Calu3 (cell line): ENCODE data around the gene TBC1D19. TPM values are rescaled to one million over a fixed set of nuclear protein-coding genes. Genes with fewer than 3 reads are reported as not detected.
"Not testable (repeated sequence)": the region's sequence is repeated elsewhere in the genome, so short reads cannot be mapped to it uniquely, and the experiment has no call there.

Experiments
- BruUV-seq: library from RNA; stranded (reverse); fragments of 400-500 nt; replicated peaks from 2 replicates; lab custom pipeline; 2021; lab: Mats Ljungman, UMichigan
- CTCF ChIA-PET: fragments of 300-600 bp; sonication (Branson Sonifier 250); formaldehyde crosslinking; loops from one replicate; lab custom pipeline; 2022; ENCODE audit warnings: antibody characterized with exemption; lab: Charles Lee
- DNase-seq: peaks from one replicate; pipeline ENCODE4 v3.0.0; 2022
- H3K27ac Mint-ChIP-seq: one replicate; pipeline ENCODE4 v1.8.0; 2022; ENCODE audit warnings: mixed read lengths; ENCODE audit not compliant: unreplicated experiment
- H3K27me3 Mint-ChIP-seq: one replicate; pipeline ENCODE4 v1.8.0; 2022; ENCODE audit warnings: mixed read lengths; ENCODE audit not compliant: unreplicated experiment
- H3K36me3 Mint-ChIP-seq: one replicate; pipeline ENCODE4 v1.8.0; 2022; ENCODE audit warnings: mild to moderate bottlenecking, moderate library complexity, mixed read lengths; ENCODE audit not compliant: insufficient read depth, unreplicated experiment
- H3K4me1 Mint-ChIP-seq: one replicate; pipeline ENCODE4 v1.8.0; 2022; ENCODE audit warnings: mild to moderate bottlenecking, low read depth, mixed read lengths; ENCODE audit not compliant: unreplicated experiment
- H3K4me3 Mint-ChIP-seq: one replicate; pipeline ENCODE4 v1.8.0; 2022; ENCODE audit warnings: mild to moderate bottlenecking, low read depth, moderate library complexity, mixed read lengths; ENCODE audit not compliant: unreplicated experiment
- H3K9me3 Mint-ChIP-seq: one replicate; pipeline ENCODE4 v1.8.0; 2022; ENCODE audit warnings: low read depth, mixed read lengths; ENCODE audit not compliant: unreplicated experiment
- CTCF ChIP-seq: fragments of 200-600 bp; IDR thresholded peaks from one replicate; pipeline ENCODE4 v1.8.0; 2022; ENCODE audit warnings: antibody characterized with exemption; ENCODE audit not compliant: unreplicated experiment
- intact Hi-C: fragments of 100-400 bp; cut with micrococcal nuclease; formaldehyde crosslinking; loops from one replicate; pipeline ENCODE4 v1.10.0; 2022; ENCODE audit not compliant: unreplicated experiment
- total RNA-seq: library from RNA; stranded (reverse); gene quantifications from 2 replicates; pipeline ENCODE4 v1.2.3, GENCODE V29; 2022

The TBC1D19 gene
- total RNA-seq, 1 experiment from 2014 or later, result 5.5 TPM

- CTCF ChIA-PET, result no interaction called here
- DNase-seq, result no peak
Measured at GRCh38 chr4:26589705-26590104, 5.8 kb downstream of the TBC1D19 start.

GRCh38 chr4:26590639-26591038, 6.8 kb downstream of the TBC1D19 start:
- no TSS peak for BruUV-seq
- Mint-ChIP-seq H3K27ac (no peak overlapping the region), H3K9me3 (no peaks in the 10 kb centered on the region), H3K27me3 (no peaks in the 10 kb centered on the region), H3K36me3 (no peaks in the 10 kb centered on the region), H3K4me3 (peak overlapping the region; percentile 26), H3K4me1 (peaks cover 21% of the 10 kb centered on the region)
- CTCF ChIA-PET, result interaction anchor here (1.0 kb wide), 1 partner anchor 22 kb away, joined by 3 read pairs; no protein-coding TSS in a partner anchor
- intact Hi-C loops, result no loop called here
- no peak for TF ChIP-seq CTCF
- DNase-seq, result no peak

More at GRCh38 chr4:26589705-26590104, 5.8 kb downstream of the TBC1D19 start:
- peaks cover 21% of the 10 kb centered on the region for H3K4me1 Mint-ChIP-seq
- H3K36me3 Mint-ChIP-seq, result no peaks in the 10 kb centered on the region
- BruUV-seq, result no TSS peak
- H3K27me3 Mint-ChIP-seq, result no peaks in the 10 kb centered on the region
- no peak overlapping the region for H3K27ac Mint-ChIP-seq
- intact Hi-C loops, result no loop called here
- H3K4me3 Mint-ChIP-seq, result no peak overlapping the region
- no peaks in the 10 kb centered on the region for H3K9me3 Mint-ChIP-seq
- no peak for TF ChIP-seq CTCF

DNA sequence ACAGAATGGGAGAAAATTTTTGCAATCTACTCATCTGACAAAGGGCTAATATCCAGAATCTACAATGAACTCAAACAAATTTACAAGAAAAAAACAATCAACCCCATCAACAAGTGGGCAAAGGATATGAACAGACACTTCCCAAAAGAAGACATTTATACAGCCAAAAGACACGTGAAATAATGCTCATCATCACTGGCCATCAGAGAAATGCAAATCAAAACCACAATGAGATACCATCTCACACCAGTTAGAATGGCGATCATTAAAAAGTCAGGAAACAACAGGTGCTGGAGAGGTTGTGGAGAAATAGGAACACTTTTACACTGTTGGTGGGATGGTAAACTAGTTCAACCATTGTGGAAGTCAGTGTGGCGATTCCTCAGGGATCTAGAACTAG, 9.7 kb downstream of the TBC1D19 start:
- H3K27me3 Mint-ChIP-seq, CTCF ChIA-PET, H3K4me3 Mint-ChIP-seq, DNase-seq, H3K27ac Mint-ChIP-seq, H3K36me3 Mint-ChIP-seq, H3K9me3 Mint-ChIP-seq, BruUV-seq, intact Hi-C loops: not testable (repeated sequence)
- peaks cover 21% of the 10 kb centered on the region for H3K4me1 Mint-ChIP-seq

DNA sequence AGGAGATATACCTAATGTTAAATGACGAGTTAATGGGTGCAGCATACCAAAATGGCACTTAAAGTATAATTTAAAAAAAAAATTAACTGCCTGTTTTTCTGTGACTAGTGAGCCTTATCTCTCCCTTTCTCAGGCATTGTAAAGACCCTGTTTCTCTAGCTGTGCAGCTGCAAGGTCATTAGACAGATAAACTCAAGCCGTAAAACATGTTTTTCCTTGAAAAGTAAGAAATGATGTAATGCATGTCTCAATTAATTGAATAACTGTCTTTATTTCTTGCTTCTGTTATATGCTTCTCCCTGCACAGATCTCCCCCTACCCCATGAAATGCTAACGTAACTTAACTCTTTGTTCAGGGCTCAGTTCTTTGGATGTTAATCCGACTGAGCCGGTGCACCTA, 10.5 kb downstream of the TBC1D19 start:
- TF ChIP-seq CTCF, result no peak
- Mint-ChIP-seq H3K4me1 (peaks cover 21% of the 10 kb centered on the region), H3K36me3 (no peaks in the 10 kb centered on the region), H3K27ac (no peak overlapping the region), H3K9me3 (no peaks in the 10 kb centered on the region), H3K4me3 (no peak overlapping the region), H3K27me3 (no peaks in the 10 kb centered on the region)
- intact Hi-C loops, result no loop called here
- no peak for DNase-seq
- CTCF ChIA-PET, result no interaction called here
- no TSS peak for BruUV-seq

- Mint-ChIP-seq H3K4me1 (peaks cover 17% of the 10 kb centered on the region), H3K27ac (no peak overlapping the region), H3K27me3 (no peaks in the 10 kb centered on the region), H3K9me3 (no peaks in the 10 kb centered on the region), H3K36me3 (no peaks in the 10 kb centered on the region), H3K4me3 (no peak overlapping the region)
- no TSS peak for BruUV-seq
- TF ChIP-seq CTCF, result no peak
- no peak for DNase-seq
- intact Hi-C loops, result no loop called here
- CTCF ChIA-PET, result no interaction called here
Measured at GRCh38 chr4:26594778-26595177, 10.9 kb downstream of the TBC1D19 start.
